GM10248 (cell line): ENCODE results near the gene RAC2.

ENCODE experiments used
- CTCF ChIA-PET: fragments of 300-600 bp; sonication (Branson Sonifier 250); formaldehyde crosslinking; extraction: SDS; loops from one replicate; lab custom pipeline; 2021; ENCODE audit warnings: antibody characterized with exemption; lab: Yijun Ruan, JAX
- POLR2A ChIA-PET: fragments of 350-650 bp; sonication (Branson Sonifier 250); formaldehyde crosslinking; extraction: SDS; loops from one replicate; lab custom pipeline; 2020; ENCODE audit warnings: antibody characterized with exemption; lab: Yijun Ruan, JAX
- DNase-seq: peaks from one replicate; pipeline ENCODE4 v3.0.0; 2012; ENCODE audit errors: extremely low spot score
- TF ChIP-seq, protein P1 (sequence below): IDR thresholded peaks from 2 replicates; pipeline ENCODE4 v1.5.1; 2012; ENCODE audit warnings: mild to moderate bottlenecking, low read depth; ENCODE audit errors: extremely low read depth, missing control alignments, control extremely low read depth

Gene RAC2

DNA sequence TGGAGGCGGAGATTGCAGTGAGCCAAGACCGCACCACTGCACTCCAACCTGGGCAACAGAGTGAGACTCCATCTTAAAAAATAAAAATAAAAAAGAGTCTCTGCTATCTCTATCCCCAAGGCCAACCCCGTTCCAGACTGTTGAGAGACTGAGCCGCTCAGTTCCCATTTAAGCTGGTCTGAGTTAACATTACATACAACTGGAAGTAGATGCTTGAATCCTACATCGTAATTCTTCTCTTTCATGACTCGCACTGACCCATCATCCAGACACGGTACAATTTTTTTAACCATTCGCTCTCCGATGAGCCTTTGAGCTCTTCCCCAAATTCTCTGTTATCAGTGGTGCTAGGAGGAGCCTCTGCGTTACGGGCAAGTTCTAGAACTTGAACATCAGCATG lies 33.3 kb upstream of the RAC2 start:
- TF ChIP-seq, protein P1, sequence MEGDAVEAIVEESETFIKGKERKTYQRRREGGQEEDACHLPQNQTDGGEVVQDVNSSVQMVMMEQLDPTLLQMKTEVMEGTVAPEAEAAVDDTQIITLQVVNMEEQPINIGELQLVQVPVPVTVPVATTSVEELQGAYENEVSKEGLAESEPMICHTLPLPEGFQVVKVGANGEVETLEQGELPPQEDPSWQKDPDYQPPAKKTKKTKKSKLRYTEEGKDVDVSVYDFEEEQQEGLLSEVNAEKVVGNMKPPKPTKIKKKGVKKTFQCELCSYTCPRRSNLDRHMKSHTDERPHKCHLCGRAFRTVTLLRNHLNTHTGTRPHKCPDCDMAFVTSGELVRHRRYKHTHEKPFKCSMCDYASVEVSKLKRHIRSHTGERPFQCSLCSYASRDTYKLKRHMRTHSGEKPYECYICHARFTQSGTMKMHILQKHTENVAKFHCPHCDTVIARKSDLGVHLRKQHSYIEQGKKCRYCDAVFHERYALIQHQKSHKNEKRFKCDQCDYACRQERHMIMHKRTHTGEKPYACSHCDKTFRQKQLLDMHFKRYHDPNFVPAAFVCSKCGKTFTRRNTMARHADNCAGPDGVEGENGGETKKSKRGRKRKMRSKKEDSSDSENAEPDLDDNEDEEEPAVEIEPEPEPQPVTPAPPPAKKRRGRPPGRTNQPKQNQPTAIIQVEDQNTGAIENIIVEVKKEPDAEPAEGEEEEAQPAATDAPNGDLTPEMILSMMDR = no peak
- ChIA-PET POLR2A (no interaction called here), CTCF (interaction anchor here (0.9 to 2.2 kb wide), 2 partner anchors 9 to 17 kb away, joined by 5 to 9 read pairs; no protein-coding TSS in a partner anchor)
- DNase-seq = no peak

- TF ChIP-seq, protein P1 = no peak
- ChIA-PET POLR2A (no interaction called here), CTCF (interaction anchor here (1.2 to 2.2 kb wide), 2 partner anchors 17 to 77 kb away, joined by 4 to 9 read pairs; no protein-coding TSS in a partner anchor)
- no peak for DNase-seq
Observed at GRCh38 chr22:37276776-37277175, 32.7 kb upstream of the RAC2 start.

DNA sequence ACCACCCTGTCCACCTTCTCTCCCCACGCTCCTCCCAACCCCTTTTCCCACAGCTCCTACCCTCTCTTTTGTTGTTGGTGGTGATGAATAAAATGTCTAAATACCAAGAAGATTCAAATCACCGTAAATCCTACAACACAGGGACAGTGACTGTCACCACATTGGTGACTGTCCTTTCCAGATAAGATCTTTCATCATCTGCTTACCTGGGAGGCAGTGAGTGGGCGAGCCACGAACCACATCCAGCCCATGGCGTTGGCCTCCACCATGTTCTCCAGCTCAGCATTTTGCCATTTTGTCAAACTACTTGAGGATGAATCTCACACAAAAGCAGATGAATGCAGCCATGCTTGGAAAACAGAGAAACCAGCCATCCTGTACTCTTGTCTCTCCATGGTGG lies 31.6 kb upstream of the RAC2 start:
- DNase-seq = no peak
- TF ChIP-seq, protein P1 = no peak
- CTCF ChIA-PET = interaction anchor here (1.0 to 1.2 kb wide), 5 partner anchors 13 to 420 kb away, joined by 3 to 4 read pairs (median 3); partner anchors contain the start of gene RAC2
- POLR2A ChIA-PET = no interaction called here

GRCh38 chr22:37275134-37275533 lies 31.1 kb upstream of the RAC2 start:
- TF ChIP-seq, protein P1 = no peak

GRCh38 chr22:37274380-37274862 lies 30.4 kb upstream of the RAC2 start:
- TF ChIP-seq, protein P1 = no peak
- peak; percentile 77 for DNase-seq
- ChIA-PET POLR2A (no interaction called here), CTCF (interaction anchor here (1.2 to 5.8 kb wide), 3 partner anchors 10 to 31 kb away, joined by 3 to 55 read pairs (median 4); no protein-coding TSS in a partner anchor)

More at GRCh38 chr22:37275134-37275533, 31.1 kb upstream of the RAC2 start:
- POLR2A ChIA-PET = no interaction called here
- CTCF ChIA-PET = interaction anchor here (1.0 to 1.2 kb wide), 4 partner anchors 13 to 419 kb away, joined by 3 to 4 read pairs (median 3); partner anchors contain the start of gene RAC2
- no peak for DNase-seq

GRCh38 chr22:37273846-37274225 lies 29.8 kb upstream of the RAC2 start:
- CTCF ChIA-PET = interaction anchor here (0.9 to 5.8 kb wide), 4 partner anchors 9 to 225 kb away, joined by 3 to 55 read pairs (median 4); no protein-coding TSS in a partner anchor
- POLR2A ChIA-PET = no interaction called here
- no peak for DNase-seq
- TF ChIP-seq, protein P1 = no peak
